Testis (tissue), 3 donors: Measurements from ENCODE around the gene RBM39. TPM values are rescaled to one million over a fixed set of nuclear protein-coding genes. Genes with fewer than 3 reads are reported as not detected.
"Not testable (repeated sequence)": the region's sequence is repeated elsewhere in the genome, so short reads cannot be mapped to it uniquely, and the experiment has no call there.

ENCODE experiments used
- DNase-seq: peaks from one replicate; pipeline ENCODE4 v3.0.0-alpha.2; 2019
- H3K27ac ChIP-seq, 2 donors: fragments of 200-600 bp; sonication (generic); one replicate each; pipeline ENCODE4 v1.5.1; 2019
- H3K27me3 ChIP-seq: fragments of 200-600 bp; sonication (generic); one replicate; pipeline ENCODE4 v1.5.1; 2019
- H3K36me3 ChIP-seq: fragments of 200-600 bp; sonication (generic); one replicate; pipeline ENCODE4 v1.5.1; 2017; ENCODE audit warnings: low read depth; ENCODE audit errors: missing control alignments
- H3K4me1 ChIP-seq: fragments of 200-600 bp; sonication (generic); one replicate; pipeline ENCODE4 v1.5.1; 2019
- H3K4me3 ChIP-seq, 2 donors: fragments of 200-600 bp; sonication (generic); one replicate each; pipeline ENCODE4 v1.5.1; 2017 to 2019
- H3K9me3 ChIP-seq: fragments of 200-600 bp; sonication (generic); one replicate; pipeline ENCODE4 v1.5.1; 2017
- CTCF ChIP-seq, 3 experiments: fragments of 450-650 bp in 2 of 3; fragments of 200-600 bp in 1 of 3; sonication (generic) in 1 of 3; IDR thresholded peaks; one replicate each; pipeline ENCODE4 v1.5.1; 2016 to 2019; ENCODE audit warnings: antibody characterized with exemption in 3 of 3, mild to moderate bottlenecking in 2 of 3, moderate library complexity in 1 of 3
- POLR2A ChIP-seq: fragments of 450-650 bp; IDR thresholded peaks from one replicate; pipeline ENCODE4 v1.6.1; 2017; ENCODE audit warnings: antibody characterized with exemption, mild to moderate bottlenecking, moderate library complexity
- WGBS, 2 donors: methylation state at CpG; one replicate each; pipeline ENCODE4 v1.1.5; 2018; 5-methylcytosine and 5-hydroxymethylcytosine counted together
- intact Hi-C: fragments of 100-400 bp; cut with DNase I; formaldehyde crosslinking; loops from one replicate; pipeline ENCODE4 v1.15.1; 2023; ENCODE audit warnings: low total_unique reads
- polyA plus RNA-seq: library from polyadenylated mRNA; stranded (reverse); fragments of 350-450 nt; fragmentation: Illumina TruSeq; extraction: RNeasy Lipid Tissue Mini Kit (QIAGEN cat#74804); gene quantifications from one replicate; pipeline ENCODE4 v1.2.3, GENCODE V29; 2014; ENCODE audit warnings: low read depth, low replicate concordance; ENCODE audit not compliant: insufficient read depth
- total RNA-seq, 2 donors: library from RNA; depleted of rRNA; stranded (reverse); fragments of >200 nt; gene quantifications; one replicate each; pipeline ENCODE4 v1.2.3, GENCODE V29; 2016

Gene RBM39
- total and polyA plus RNA-seq, 3 donors from 2014 or later: 116 to 278 (median 273) TPM

GRCh38 chr20:35729836-35730582 is 12.1 kb downstream of the RBM39 start:
- 75 to 82% methylated on average over 2 of the region's 2 CpGs for WGBS, 2 donors
- H3K36me3 ChIP-seq: no peaks in the 10 kb centered on the region
- H3K4me1 ChIP-seq: peaks cover 20% of the 10 kb centered on the region
- intact Hi-C loops: no loop called here
- no peaks in the 10 kb centered on the region for H3K27me3 ChIP-seq
- no peak for DNase-seq
- H3K9me3 ChIP-seq: no peaks in the 10 kb centered on the region
- TF ChIP-seq POLR2A (no peak), CTCF (IDR thresholded peaks at IDR 0.05) (no peak)
- H3K27ac ChIP-seq: no peak overlapping the region
- no peak overlapping the region for H3K4me3 ChIP-seq

GRCh38 chr20:35729283-35729807 is 12.7 kb downstream of the RBM39 start:
- no peak for TF ChIP-seq POLR2A
- no peaks in the 10 kb centered on the region for H3K9me3 ChIP-seq
- no peak overlapping the region for H3K4me3 ChIP-seq
- peaks cover 15% of the 10 kb centered on the region for H3K4me1 ChIP-seq
- H3K36me3 ChIP-seq: peaks cover 4% of the 10 kb centered on the region
- no peaks in the 10 kb centered on the region for H3K27me3 ChIP-seq
- intact Hi-C loops: no loop called here
- DNase-seq: no peak
- WGBS, 2 donors: 60 to 67% methylated on average over 7 of the region's 7 CpGs
- no peak overlapping the region for H3K27ac ChIP-seq

GRCh38 chr20:35726842-35727711 is 15.0 kb downstream of the RBM39 start:
- WGBS, 2 donors: 93 to 94% methylated on average over 20 of the region's 20 CpGs
- no peak for DNase-seq
- Histone ChIP-seq H3K27me3 (no peaks in the 10 kb centered on the region), H3K4me1 (peaks cover 15% of the 10 kb centered on the region), H3K4me3 (no peak overlapping the region), H3K27ac (no peak overlapping the region), H3K9me3 (no peaks in the 10 kb centered on the region), H3K36me3 (peaks cover 4% of the 10 kb centered on the region)
- intact Hi-C loops: no loop called here
- no peak for TF ChIP-seq POLR2A
- no peak for TF ChIP-seq CTCF (IDR thresholded peaks at IDR 0.05)

- intact Hi-C loops: no loop called here
- WGBS, 2 donors: 70 to 79% methylated on average over 13 of the region's 13 CpGs
- no peaks in the 10 kb centered on the region for H3K9me3 ChIP-seq
- no peaks in the 10 kb centered on the region for H3K27me3 ChIP-seq
- H3K36me3 ChIP-seq: peaks cover 4% of the 10 kb centered on the region
- H3K27ac ChIP-seq: no peak overlapping the region
- TF ChIP-seq POLR2A (no peak), CTCF (IDR thresholded peaks at IDR 0.05) (no peak)
- no peak for DNase-seq
- H3K4me1 ChIP-seq: no peaks in the 10 kb centered on the region
- no peak overlapping the region for H3K4me3 ChIP-seq
Measured at GRCh38 chr20:35724321-35725230, 17.5 kb downstream of the RBM39 start.

- H3K9me3 ChIP-seq, H3K4me1 ChIP-seq, DNase-seq, H3K27me3 ChIP-seq, H3K27ac ChIP-seq, H3K4me3 ChIP-seq, intact Hi-C loops, H3K36me3 ChIP-seq: not testable (repeated sequence)
- WGBS, 2 donors: 91 to 94% methylated on average over 12 of the region's 12 CpGs
Measured at GRCh38 chr20:35723652-35724320, 18.3 kb downstream of the RBM39 start.

- WGBS, 2 donors: 89 to 90% methylated on average over 4 of the region's 4 CpGs
- H3K36me3 ChIP-seq, intact Hi-C loops, H3K27ac ChIP-seq, DNase-seq, H3K4me3 ChIP-seq, H3K9me3 ChIP-seq, H3K4me1 ChIP-seq, H3K27me3 ChIP-seq: not testable (repeated sequence)
Measured at GRCh38 chr20:35723275-35723639, 18.8 kb downstream of the RBM39 start.
